Peyer's patch (tissue), 4 donors: ENCODE data around the gene DISC1.

Experiments used
- CTCF ChIP-seq, 6 experiments: fragments of 450-650 bp in 4 of 6; fragments of 200-600 bp in 2 of 6; sonication (generic) in 1 of 6; IDR thresholded peaks; one replicate each; pipeline ENCODE4 v1.5.1; 2017 to 2019; ENCODE audit warnings: antibody characterized with exemption in 6 of 6, mild to moderate bottlenecking in 3 of 6, moderate library complexity in 1 of 6
- POLR2A ChIP-seq, 2 donors: fragments of 450-650 bp; IDR thresholded peaks; one replicate each; pipeline ENCODE4 v1.5.1; 2017; ENCODE audit warnings: antibody characterized with exemption in 2 of 2, mild to moderate bottlenecking in 2 of 2, moderate library complexity in 2 of 2

GRCh38 chr1:231724876-231725647 is 98.5 kb downstream of the DISC1 start:
- peak in 2 of 6 experiments; percentile 12 to 20 for TF ChIP-seq CTCF (IDR thresholded peaks at IDR 0.05)
- no peak for TF ChIP-seq POLR2A (IDR thresholded peaks at IDR 0.05)
